NCI-H187 treated with DMSO at 0.1 percent for 48 hours (cell line): Measurements from ENCODE around the gene CHN2.

Experiments
- DNase-seq: peaks from one replicate; lab custom pipeline; 2025; lab: John Stamatoyannopoulos, UW

Gene CHN2

GRCh38 chr7:29228289-29229011 lies 33.9 kb downstream of the CHN2 start:
- DNase-seq, result no peak

- DNase-seq, result no peak
Measured at GRCh38 chr7:29229066-29229465, 34.5 kb downstream of the CHN2 start.

- DNase-seq, result no peak
Measured at GRCh38 chr7:29229946-29230345, 35.4 kb downstream of the CHN2 start.

GRCh38 chr7:29230871-29231345 lies 36.3 kb downstream of the CHN2 start:
- no peak for DNase-seq

- no peak for DNase-seq
Measured at GRCh38 chr7:29231671-29232232, 37.2 kb downstream of the CHN2 start.

- DNase-seq, result no peak
Measured at GRCh38 chr7:29234438-29234837, 39.9 kb downstream of the CHN2 start.

GRCh38 chr7:29236071-29236580 lies 41.6 kb downstream of the CHN2 start:
- no peak for DNase-seq

GRCh38 chr7:29236649-29237048 lies 42.1 kb downstream of the CHN2 start:
- no peak for DNase-seq

GRCh38 chr7:29237489-29237888 lies 42.9 kb downstream of the CHN2 start:
- no peak for DNase-seq

GRCh38 chr7:29239638-29240037 lies 45.1 kb downstream of the CHN2 start:
- no peak for DNase-seq

GRCh38 chr7:29242265-29242664 lies 47.7 kb downstream of the CHN2 start:
- DNase-seq, result no peak

GRCh38 chr7:29243910-29244655 lies 49.5 kb downstream of the CHN2 start:
- no peak for DNase-seq

- DNase-seq, result no peak
Measured at GRCh38 chr7:29247224-29247962, 52.8 kb downstream of the CHN2 start.

GRCh38 chr7:29247963-29248236 lies 53.3 kb downstream of the CHN2 start:
- DNase-seq, result no peak

GRCh38 chr7:29248713-29249382 lies 54.3 kb downstream of the CHN2 start:
- DNase-seq, result no peak

- DNase-seq, result no peak
Measured at GRCh38 chr7:29249383-29249750, 54.8 kb downstream of the CHN2 start.

GRCh38 chr7:29249860-29250259 lies 55.3 kb downstream of the CHN2 start:
- DNase-seq, result no peak

- no peak for DNase-seq
Measured at GRCh38 chr7:29253225-29253624, 58.6 kb downstream of the CHN2 start.

GRCh38 chr7:29254591-29254990 lies 60.0 kb downstream of the CHN2 start:
- no peak for DNase-seq

GRCh38 chr7:29255199-29255878 lies 60.8 kb downstream of the CHN2 start:
- DNase-seq, result no peak

- DNase-seq, result no peak
Measured at GRCh38 chr7:29255906-29256692, 61.5 kb downstream of the CHN2 start.
